Stimulated activated CD4-positive, alpha-beta T cell treated with anti-CD3 and anti-CD28 coated beads, Interleukin-1b, Interleukin-23, amount 100 ng/mL, for 4 hours (primary cell): ENCODE measurements around the gene TOMM34.

Experiments used
- DNase-seq, 2 donors: peaks; one replicate each; pipeline ENCODE4 v3.0.0-alpha.2; 2020; ENCODE audit warnings: low read depth in 2 of 2

The TOMM34 gene

GRCh38 chr20:44894959-44895358, 65.2 kb downstream of the TOMM34 start:
- no peak for DNase-seq
